ENCODE measurements around the gene SUPT5H.
"Not testable (repeated sequence)": the region's sequence is repeated elsewhere in the genome, so short reads cannot be mapped to it uniquely, and the experiment has no call there.

The SUPT5H gene

GRCh38 chr19:39449116-39449797 is 3.9 kb downstream of the SUPT5H start:
- H3K4me3 ChIP-seq (ENCODE audit: low read length), result no peak overlapping the region
- no peak for DNase-seq (ENCODE audit: low read depth)
- no peak for TF ChIP-seq CTCF (IDR thresholded peaks at IDR 0.05; ENCODE audit: insufficient read depth, low read depth, low read length, missing control alignments)

GRCh38 chr19:39451257-39451656 is 5.9 kb downstream of the SUPT5H start:
- not testable (repeated sequence) for DNase-seq (ENCODE audit: low read depth); H3K4me3 ChIP-seq (ENCODE audit: low read length)

GRCh38 chr19:39463403-39463802 is 18.0 kb downstream of the SUPT5H start:
- TF ChIP-seq CTCF (IDR thresholded peaks at IDR 0.05; ENCODE audit: insufficient read depth, low read depth, low read length, missing control alignments), result no peak
- H3K4me3 ChIP-seq (ENCODE audit: low read length), result no peak overlapping the region

GRCh38 chr19:39465956-39466747 is 20.8 kb downstream of the SUPT5H start:
- H3K4me3 ChIP-seq (ENCODE audit: low read length), result no peak overlapping the region
- no peak for DNase-seq (ENCODE audit: low read depth)

More at GRCh38 chr19:39463403-39463802, 18.0 kb downstream of the SUPT5H start:
- DNase-seq (ENCODE audit: low read depth), result no peak

GRCh38 chr19:39467941-39468340 is 22.6 kb downstream of the SUPT5H start:
- no peak for TF ChIP-seq CTCF (IDR thresholded peaks at IDR 0.05; ENCODE audit: insufficient read depth, low read depth, low read length, missing control alignments)
- no peak overlapping the region for H3K4me3 ChIP-seq (ENCODE audit: low read length)
- no peak for DNase-seq (ENCODE audit: low read depth)

More at GRCh38 chr19:39465956-39466747, 20.8 kb downstream of the SUPT5H start:
- no peak for TF ChIP-seq CTCF (IDR thresholded peaks at IDR 0.05; ENCODE audit: insufficient read depth, low read depth, low read length, missing control alignments)

GRCh38 chr19:39469036-39469435 is 23.7 kb downstream of the SUPT5H start:
- no peak for DNase-seq (ENCODE audit: low read depth)
- H3K4me3 ChIP-seq (ENCODE audit: low read length), result no peak overlapping the region
- no peak for TF ChIP-seq CTCF (IDR thresholded peaks at IDR 0.05; ENCODE audit: insufficient read depth, low read depth, low read length, missing control alignments)

GRCh38 chr19:39469567-39469966 is 24.2 kb downstream of the SUPT5H start:
- no peak overlapping the region for H3K4me3 ChIP-seq (ENCODE audit: low read length)
- DNase-seq (ENCODE audit: low read depth), result no peak
- no peak for TF ChIP-seq CTCF (IDR thresholded peaks at IDR 0.05; ENCODE audit: insufficient read depth, low read depth, low read length, missing control alignments)
